H1 (cell line): ENCODE results near the gene SLC35B1.

ENCODE experiments used
- CTCF ChIP-seq, 3 experiments: IDR thresholded peaks; 1 replicate in 2 of 3; 2 replicates in 1 of 3; pipeline versions ENCODE4 v1.5.1 to v1.6.1; 2011; ENCODE audit warnings: low read length in 3 of 3, mild to moderate bottlenecking in 3 of 3, inconsistent platforms in 2 of 3, low read depth in 1 of 3, moderate library complexity in 1 of 3; ENCODE audit not compliant: insufficient read depth in 1 of 3; ENCODE audit errors: control extremely low read depth in 1 of 3
- EP300 ChIP-seq, 2 experiments: IDR thresholded peaks; 1 replicate in 1 of 2; 2 replicates in 1 of 2; pipeline ENCODE4 v1.6.1; 2011 to 2012; ENCODE audit warnings: low read depth in 2 of 2, low read length in 2 of 2, mild to moderate bottlenecking in 2 of 2, borderline replicate concordance in 1 of 2, inconsistent platforms in 1 of 2, moderate library complexity in 1 of 2
- HDAC2 ChIP-seq, 2 experiments: fragments of 300-600 bp in 1 of 2; sonication (generic) in 1 of 2; IDR thresholded peaks; 2 replicates each; pipeline ENCODE4 v1.6.1; 2011 to 2012; ENCODE audit warnings: low read depth in 2 of 2, low read length in 2 of 2, mild to moderate bottlenecking in 2 of 2, moderate library complexity in 2 of 2, borderline replicate concordance in 1 of 2, inconsistent platforms in 1 of 2
- JUN ChIP-seq: IDR thresholded peaks from 2 replicates; pipeline ENCODE4 v1.6.1; 2011; ENCODE audit warnings: low read depth, mild to moderate bottlenecking, improper control_type of control experiment, low read length
- JUND ChIP-seq: IDR thresholded peaks from 2 replicates; pipeline ENCODE4 v1.6.1; 2011; ENCODE audit warnings: mild to moderate bottlenecking, improper control_type of control experiment, low read length
- POLR2A ChIP-seq, 2 experiments: IDR thresholded peaks; 1 replicate in 1 of 2; 2 replicates in 1 of 2; pipeline ENCODE4 v1.6.1; 2011; ENCODE audit warnings: low read depth in 2 of 2, low read length in 2 of 2, mild to moderate bottlenecking in 2 of 2; ENCODE audit errors: control extremely low read depth in 1 of 2
- POLR2AphosphoS5 ChIP-seq: IDR thresholded peaks from 2 replicates; pipeline ENCODE4 v1.6.1; 2011; ENCODE audit warnings: low read depth, low read length
- POU5F1 ChIP-seq: IDR thresholded peaks from 2 replicates; pipeline ENCODE4 v1.6.1; 2011; ENCODE audit warnings: low read depth, mild to moderate bottlenecking, low read length, moderate library complexity
- TF ChIP-seq, protein P1 (sequence below): IDR thresholded peaks from 2 replicates; pipeline ENCODE4 v1.6.1; 2012; ENCODE audit warnings: inconsistent platforms
- TF ChIP-seq, protein P2 (sequence below): IDR thresholded peaks from 2 replicates; pipeline ENCODE4 v1.6.1; 2011; ENCODE audit warnings: low read depth, mild to moderate bottlenecking, low read length; ENCODE audit not compliant: insufficient read depth

GRCh38 chr17:49680314-49680713, 27.4 kb downstream of the SLC35B1 start:
- TF ChIP-seq HDAC2 (IDR thresholded peaks at IDR 0.05; ENCODE audit: borderline replicate concordance in 1 of 2, low read depth in 2 of 2, low read length in 2 of 2) (no peak), EP300 (IDR thresholded peaks at IDR 0.05; ENCODE audit: borderline replicate concordance in 1 of 2, low read depth in 2 of 2, low read length in 2 of 2) (no peak), POLR2AphosphoS5 (no peak), POLR2A (IDR thresholded peaks at IDR 0.05; ENCODE audit: control extremely low read depth in 1 of 2, low read depth in 2 of 2, low read length in 2 of 2) (no peak), JUND (no peak), CTCF (IDR thresholded peaks at IDR 0.05; ENCODE audit: control extremely low read depth in 1 of 3, insufficient read depth in 1 of 3, low read depth in 1 of 3, low read length in 3 of 3) (no peak), POU5F1 (no peak), JUN (no peak)
- TF ChIP-seq, protein P1, sequence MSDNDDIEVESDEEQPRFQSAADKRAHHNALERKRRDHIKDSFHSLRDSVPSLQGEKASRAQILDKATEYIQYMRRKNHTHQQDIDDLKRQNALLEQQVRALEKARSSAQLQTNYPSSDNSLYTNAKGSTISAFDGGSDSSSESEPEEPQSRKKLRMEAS: no peak
- TF ChIP-seq, protein P2, sequence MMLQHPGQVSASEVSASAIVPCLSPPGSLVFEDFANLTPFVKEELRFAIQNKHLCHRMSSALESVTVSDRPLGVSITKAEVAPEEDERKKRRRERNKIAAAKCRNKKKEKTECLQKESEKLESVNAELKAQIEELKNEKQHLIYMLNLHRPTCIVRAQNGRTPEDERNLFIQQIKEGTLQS: no peak
